A549 treated with CORT108297 at 1 μM for 4 hours (cell line): ENCODE measurements around the gene FAM9B. TPM values are rescaled to one million over a fixed set of nuclear protein-coding genes. Genes with fewer than 3 reads are reported as not detected.

Experiments
- total RNA-seq: library from RNA; stranded (reverse); fragments of 200-300 nt; extraction: Qiagen RNA extraction; gene quantifications from 5 replicates; pipeline ENCODE4 v1.2.3, GENCODE V29; 2022

The FAM9B gene
- not detected in 5 replicates for total RNA-seq

DNA sequence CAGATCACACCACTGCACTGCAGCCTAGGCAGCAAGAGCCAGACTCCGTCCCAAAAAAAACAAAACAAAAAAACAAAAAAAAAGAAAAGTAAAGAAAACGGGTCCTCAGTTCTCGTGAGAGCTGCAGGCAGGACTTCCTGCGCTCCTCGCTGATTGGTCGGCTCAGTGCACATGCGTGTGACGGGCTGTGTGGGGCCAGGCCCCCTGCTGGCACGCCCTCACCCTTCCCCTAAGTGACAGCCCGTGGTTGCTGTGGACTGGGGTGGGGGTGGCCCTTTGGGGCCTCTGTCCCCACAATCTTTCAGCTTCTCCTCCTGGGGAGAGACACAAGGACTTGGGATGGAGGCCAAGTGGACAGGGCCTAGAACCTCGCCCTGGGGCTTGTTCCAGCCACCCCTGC, at the start of gene FAM9B:
FAM9B (minus strand) TSS at position 139 of the 400 bp plus-strand sequence. CDS start 1,141 bp downstream, outside the sequence.

Other genes with a start within 250 kb of the FAM9B start
- not detected in 5 replicates for gene FAM9A, start 232.7 kb downstream of the FAM9B start, total RNA-seq